SHP77 (cell line): ENCODE measurements around the gene PAIP2B.
"Not testable (repeated sequence)": the region's sequence is repeated elsewhere in the genome, so short reads cannot be mapped to it uniquely, and the experiment has no call there.

ENCODE experiments used
- DNase-seq, 2 experiments: peaks; one replicate each; lab custom pipeline; 2025; lab: John Stamatoyannopoulos, UW

The PAIP2B gene

GRCh38 chr2:71226965-71227560 lies at the start of gene PAIP2B:
Gene PAIP2B (minus strand): TSS chr2:71227103. CDS start chr2:71202589, 24,514 bp downstream.
- peak; percentile 99 for DNase-seq

GRCh38 chr2:71275939-71276310 lies 49.0 kb upstream of the PAIP2B start:
- DNase-seq = no peak

DNA sequence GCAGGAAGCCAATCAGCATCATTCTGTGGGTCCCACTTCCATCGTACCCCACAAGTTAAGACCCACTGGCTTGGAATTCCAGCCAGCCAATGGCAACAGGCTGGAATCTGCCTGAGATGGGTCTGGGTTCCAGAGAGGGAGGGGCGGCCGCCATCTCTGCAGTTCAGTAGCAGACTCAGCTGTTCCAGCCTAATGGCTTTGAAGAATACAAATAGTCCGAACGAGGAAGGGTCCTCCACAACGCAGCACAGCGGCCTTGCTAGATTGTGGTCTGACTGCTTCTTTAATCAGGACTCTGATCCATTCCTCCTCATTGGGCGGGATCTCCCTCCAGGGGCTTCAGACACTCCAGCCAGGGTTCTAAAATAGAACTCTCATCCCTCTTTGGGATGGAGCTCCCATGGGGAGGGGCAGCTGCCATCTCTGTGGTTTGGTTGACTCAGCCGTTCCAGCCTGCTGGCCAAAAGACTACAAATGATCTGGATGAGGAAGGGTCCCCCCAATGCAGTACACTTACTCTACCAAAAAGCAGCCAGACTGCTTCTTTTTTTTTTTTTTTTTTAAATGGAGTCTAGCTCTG lies 42.7 kb upstream of the PAIP2B start:
- no peak for DNase-seq

- no peak for DNase-seq
These were observed 36.5 kb upstream of the PAIP2B start for GRCh38 chr2:71263386-71263785.

DNA sequence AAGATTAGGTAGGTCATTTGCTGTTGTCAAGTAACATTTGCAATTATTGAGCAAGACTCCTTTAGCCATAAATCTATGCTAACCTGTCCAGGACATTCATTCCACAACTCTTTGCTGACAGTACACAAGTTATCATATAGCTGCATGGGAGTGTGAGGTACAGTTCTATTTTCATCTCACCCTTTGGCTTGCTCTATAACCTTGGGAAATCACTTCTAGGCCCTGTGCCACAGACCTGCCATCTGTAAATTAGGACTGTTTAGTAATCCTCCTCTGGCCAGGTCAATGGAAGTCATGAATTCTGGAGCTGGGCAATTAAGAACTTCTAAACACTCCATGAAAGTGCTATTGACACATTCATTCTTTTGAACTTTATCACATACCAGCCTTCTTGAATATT lies 34.6 kb upstream of the PAIP2B start:
- DNase-seq = no peak

- DNase-seq = no peak
These were observed 29.5 kb upstream of the PAIP2B start for GRCh38 chr2:71256421-71256820.

- DNase-seq = no peak
These were observed 27.9 kb upstream of the PAIP2B start for GRCh38 chr2:71254776-71255175.

DNA sequence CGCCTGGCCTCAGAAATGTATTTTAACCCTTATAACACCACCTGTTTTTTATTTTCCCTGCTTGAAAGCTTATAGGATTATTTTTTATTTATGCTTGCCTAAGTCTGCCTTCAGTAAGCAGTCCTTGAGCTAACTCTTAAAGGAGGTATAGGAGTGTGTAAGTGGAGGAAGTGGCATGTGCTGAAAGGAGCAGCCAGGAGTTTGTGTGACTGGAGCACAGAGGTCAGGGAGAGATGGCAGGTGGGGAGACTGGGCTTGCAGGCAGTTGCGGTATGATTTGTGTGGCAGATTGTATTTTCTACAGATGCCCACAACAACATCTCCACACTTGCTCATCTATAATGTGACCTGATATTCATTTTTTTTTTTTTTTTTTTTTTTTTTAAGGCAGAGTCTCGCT lies 27.2 kb upstream of the PAIP2B start:
- DNase-seq = no peak

GRCh38 chr2:71253476-71253875 lies 26.6 kb upstream of the PAIP2B start:
- DNase-seq = no peak

- DNase-seq = no peak
These were observed 26.0 kb upstream of the PAIP2B start for GRCh38 chr2:71252862-71253261.

- DNase-seq = no peak
These were observed 24.0 kb upstream of the PAIP2B start for GRCh38 chr2:71250935-71251334.

DNA sequence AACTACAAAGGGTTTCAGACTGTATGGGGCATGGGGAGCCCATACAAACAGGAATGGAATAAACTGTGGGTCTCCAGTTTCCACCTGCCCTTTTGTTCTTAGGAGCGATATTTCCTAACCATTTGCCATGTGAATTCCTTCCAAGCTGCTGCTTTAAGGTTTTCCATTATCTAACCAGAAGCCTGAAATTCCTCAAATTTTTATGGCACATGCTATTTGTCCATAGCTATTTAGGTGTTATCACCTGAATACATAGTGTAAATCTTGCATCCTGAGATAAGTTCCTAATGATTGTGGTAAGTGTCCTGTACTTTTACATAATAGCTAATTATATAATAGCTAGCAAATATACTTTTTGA lies 17.4 kb upstream of the PAIP2B start:
- no peak for DNase-seq

- DNase-seq = no peak
These were observed 16.9 kb upstream of the PAIP2B start for GRCh38 chr2:71243634-71244301.

- no peak for DNase-seq
These were observed 13.9 kb upstream of the PAIP2B start for GRCh38 chr2:71240794-71241193.

DNA sequence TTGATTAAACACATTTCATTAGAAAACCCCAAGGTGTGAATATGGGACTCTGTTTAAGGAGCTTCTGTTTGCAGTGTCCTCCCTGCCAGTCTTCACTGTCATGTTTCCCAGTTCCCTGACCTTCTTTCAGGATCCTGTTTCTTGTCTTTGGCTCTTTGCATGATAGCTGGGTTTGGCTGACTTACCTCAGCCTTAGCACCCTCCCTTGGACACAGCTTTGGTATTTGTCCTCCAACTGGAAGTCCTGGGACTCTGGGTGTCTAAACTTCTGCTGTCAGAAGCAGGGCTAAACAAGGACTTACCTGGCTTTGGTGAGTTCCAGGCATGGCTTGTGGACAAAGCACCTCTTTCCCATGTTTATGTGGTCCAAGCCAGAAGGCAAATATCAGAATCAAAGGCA lies 11.2 kb upstream of the PAIP2B start:
- DNase-seq = no peak

- no peak for DNase-seq
These were observed 9.2 kb upstream of the PAIP2B start for GRCh38 chr2:71235930-71236587.

GRCh38 chr2:71233072-71233471 lies 6.2 kb upstream of the PAIP2B start:
- DNase-seq = not testable (repeated sequence)

GRCh38 chr2:71226096-71226964 lies 573 bp downstream of the PAIP2B start:
- DNase-seq = peak; percentile 47 to 66

DNA sequence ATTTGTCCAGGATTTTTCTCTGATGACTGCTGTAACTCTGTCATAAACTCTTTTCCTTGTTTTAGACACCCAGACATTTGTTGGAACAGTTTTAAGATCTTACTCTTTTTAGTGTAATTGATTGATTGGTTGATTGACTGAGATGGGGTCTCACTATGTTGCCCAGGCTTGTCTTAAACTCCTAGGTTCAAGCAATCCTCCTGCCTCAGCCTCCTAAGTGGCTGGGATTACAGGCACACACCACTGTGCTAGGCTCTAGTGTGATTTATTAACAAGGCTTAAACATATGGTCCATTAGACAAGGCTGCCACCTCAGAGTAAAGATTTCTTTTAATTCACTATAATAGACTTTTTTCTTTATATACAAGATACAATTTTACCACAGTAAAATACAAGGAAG lies 2.0 kb downstream of the PAIP2B start:
- DNase-seq = no peak

DNA sequence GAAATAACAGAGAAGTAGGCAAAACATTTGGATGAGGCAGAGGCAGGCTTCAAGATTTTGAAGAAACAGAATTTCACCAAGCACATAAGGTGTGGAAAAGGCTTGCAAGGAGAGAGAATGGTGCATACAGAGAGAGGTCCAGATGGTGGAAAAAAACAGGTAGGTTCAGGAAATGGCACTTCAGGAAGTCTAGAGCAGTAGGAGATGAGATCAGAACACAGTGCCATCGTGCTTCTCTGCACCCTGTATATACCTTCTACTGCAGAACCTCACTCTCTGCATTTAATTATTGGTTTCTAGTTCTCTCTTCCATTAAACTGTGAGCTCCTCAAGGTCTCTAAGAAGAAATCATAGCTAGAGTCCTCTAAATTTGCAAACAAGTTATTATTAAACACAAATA lies 2.4 kb downstream of the PAIP2B start:
- no peak for DNase-seq

DNA sequence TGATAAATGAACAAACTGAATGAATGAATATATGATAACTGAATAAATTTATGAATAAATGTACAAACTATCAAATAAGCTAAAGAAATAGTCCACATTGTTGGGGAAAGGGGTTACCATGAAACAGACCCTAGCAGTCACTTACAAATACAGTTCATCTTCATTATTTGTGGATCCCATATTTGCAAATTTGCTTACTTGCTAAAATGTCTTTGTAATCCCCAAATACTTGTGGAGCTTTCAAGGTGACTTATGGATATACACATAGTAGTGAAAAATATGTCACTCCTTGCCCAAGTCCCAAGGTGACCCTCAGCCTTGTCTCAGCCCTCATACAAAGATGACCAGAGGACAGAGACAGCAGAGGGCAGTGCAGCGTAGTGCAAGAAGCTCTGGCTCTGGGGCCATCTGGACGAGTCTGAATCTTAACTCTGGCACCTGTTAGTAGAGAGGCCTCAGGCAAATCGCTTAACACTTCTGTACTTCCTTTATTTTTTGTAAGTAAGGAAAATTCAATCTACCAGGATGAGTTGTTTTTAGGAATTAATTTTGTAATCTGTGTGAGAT lies 3.1 kb downstream of the PAIP2B start:
- DNase-seq = peak; percentile 52 to 70

DNA sequence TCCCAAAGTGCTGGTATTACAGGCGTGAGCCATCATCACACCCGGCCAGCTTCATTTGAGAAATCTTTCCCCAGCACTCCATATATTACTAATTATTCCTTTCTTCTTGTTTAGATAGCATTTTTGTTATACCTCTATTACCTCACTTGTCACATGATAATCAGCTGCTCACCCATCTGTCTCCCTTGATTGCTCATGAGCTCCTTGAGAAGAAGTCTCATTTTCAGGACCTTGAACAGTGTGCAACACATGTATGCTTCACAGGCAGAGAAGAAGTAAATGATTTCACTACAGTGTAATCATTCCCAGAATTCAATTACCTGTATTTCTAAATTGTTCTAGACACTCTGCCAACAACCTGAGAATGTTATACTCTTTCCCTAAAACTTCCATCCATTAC lies 6.2 kb downstream of the PAIP2B start:
- no peak for DNase-seq
